ENCODE data around the gene ZNF93. TPM values are rescaled to one million over a fixed set of nuclear protein-coding genes. Genes with fewer than 3 reads are reported as not detected.
"Not testable (repeated sequence)": the region's sequence is repeated elsewhere in the genome, so short reads cannot be mapped to it uniquely, and the experiment has no call there.

The ZNF93 gene
- total RNA-seq: 15.0 TPM

- H3K27me3 ChIP-seq (ENCODE audit: insufficient read depth, low read length): no peaks in the 10 kb centered on the region
- peaks cover 21% of the 10 kb centered on the region for H3K9me3 ChIP-seq (ENCODE audit: low read depth, low read length)
- peaks cover 16% of the 10 kb centered on the region for H3K4me1 ChIP-seq (ENCODE audit: insufficient read depth, low read length)
- peak within 1 kb of the TSS; percentile 84 for H3K4me3 ChIP-seq (ENCODE audit: low read length)
These were observed at the start of gene ZNF93 for GRCh38 chr19:19900729-19901444. TSS of gene ZNF93 (plus strand) at chr19:19900946. CDS start at chr19:19901089, 143 bp downstream.

DNA sequence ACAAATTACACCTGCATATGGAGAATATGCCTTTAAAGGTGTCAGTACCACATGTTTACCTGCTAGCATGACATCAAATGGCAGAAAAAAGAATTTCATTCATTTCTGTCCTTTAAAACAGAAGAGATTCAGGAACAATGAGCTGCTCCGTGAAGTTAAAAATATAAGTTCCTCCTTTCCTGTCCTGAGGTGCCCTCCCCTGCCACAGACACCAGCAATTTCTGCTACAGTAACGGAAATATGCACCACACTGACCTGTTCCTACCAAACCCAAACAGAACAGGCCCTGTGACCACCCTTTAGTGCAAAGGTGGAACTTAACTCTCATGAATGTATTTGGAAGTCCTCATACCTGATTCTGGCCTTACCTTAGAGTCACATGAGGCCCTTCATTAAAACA is 49.0 kb upstream of the ZNF93 start:
- H3K9me3 ChIP-seq (ENCODE audit: low read depth, low read length); H3K4me3 ChIP-seq (ENCODE audit: low read length); H3K27me3 ChIP-seq (ENCODE audit: insufficient read depth, low read length); H3K4me1 ChIP-seq (ENCODE audit: insufficient read depth, low read length): not testable (repeated sequence)

DNA sequence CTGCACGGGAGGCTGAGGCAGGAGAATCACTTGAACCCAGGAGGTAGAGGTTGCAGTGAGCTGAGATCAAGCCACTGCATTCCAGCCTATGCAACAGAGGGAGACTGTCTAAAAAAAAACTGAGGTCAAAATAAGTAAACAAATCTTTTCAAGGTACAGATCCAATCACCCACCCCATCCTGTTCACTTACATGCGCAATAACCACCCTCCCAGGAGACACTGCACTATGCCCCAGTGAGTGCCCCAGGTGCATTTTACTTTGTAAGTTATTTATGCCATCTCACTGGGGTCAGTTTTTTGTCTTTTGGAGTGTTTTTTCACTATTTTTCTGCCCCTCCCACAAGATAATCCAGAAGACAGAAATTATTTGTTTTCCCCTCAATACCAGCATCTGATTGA is 42.0 kb upstream of the ZNF93 start:
- H3K27me3 ChIP-seq (ENCODE audit: insufficient read depth, low read length): no peaks in the 10 kb centered on the region
- H3K4me3 ChIP-seq (ENCODE audit: low read length): no peak overlapping the region
- H3K4me1 ChIP-seq (ENCODE audit: insufficient read depth, low read length): peaks cover 8% of the 10 kb centered on the region
- H3K9me3 ChIP-seq (ENCODE audit: low read depth, low read length): no peaks in the 10 kb centered on the region

DNA sequence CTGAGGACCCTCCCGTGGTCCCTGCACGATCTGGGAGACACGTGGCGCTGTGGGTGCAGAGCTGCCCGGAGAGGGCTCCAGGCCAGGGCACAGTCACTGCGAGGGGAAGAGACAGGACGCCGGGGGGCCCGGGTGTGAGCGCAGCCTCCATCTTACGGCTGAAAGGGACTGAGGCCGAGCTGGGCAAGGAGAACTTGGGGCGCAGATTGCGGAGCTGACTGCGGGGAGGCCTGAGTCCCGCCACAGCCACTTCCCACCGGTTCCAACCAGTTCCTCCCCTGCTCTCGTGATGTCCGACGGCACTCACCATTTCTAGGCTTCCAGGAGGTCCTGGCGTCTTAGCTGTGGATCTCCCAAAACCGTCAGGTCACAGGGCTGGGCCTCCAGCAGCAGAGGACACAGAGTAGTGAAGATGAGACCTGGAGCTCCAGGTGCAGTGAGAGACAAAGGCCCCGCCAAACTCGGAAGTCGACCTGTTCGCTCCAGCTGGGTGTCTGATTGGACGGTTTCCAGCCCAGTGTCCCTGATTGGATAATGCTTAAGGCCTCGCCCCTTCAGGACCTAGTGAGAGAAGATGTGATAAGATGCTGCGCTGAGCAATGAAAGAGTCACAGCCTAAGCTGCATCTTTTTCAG is 39.9 kb upstream of the ZNF93 start:
- H3K4me3 ChIP-seq (ENCODE audit: low read length): peak overlapping the region; percentile 31
- peaks cover 8% of the 10 kb centered on the region for H3K4me1 ChIP-seq (ENCODE audit: insufficient read depth, low read length)
- H3K27me3 ChIP-seq (ENCODE audit: insufficient read depth, low read length): no peaks in the 10 kb centered on the region
- H3K9me3 ChIP-seq (ENCODE audit: low read depth, low read length): no peaks in the 10 kb centered on the region

GRCh38 chr19:19865750-19866610 is 34.8 kb upstream of the ZNF93 start, which contains the start of gene ZNF253:
TSS of gene ZNF253 (plus strand) at chr19:19865882. CDS start at chr19:19865997, 115 bp downstream.
- Histone ChIP-seq H3K4me3 (ENCODE audit: low read length) (peak within 1 kb of the TSS; percentile 81), H3K4me1 (ENCODE audit: insufficient read depth, low read length) (peaks cover 17% of the 10 kb centered on the region), H3K9me3 (ENCODE audit: low read depth, low read length) (no peaks in the 10 kb centered on the region), H3K27me3 (ENCODE audit: insufficient read depth, low read length) (no peaks in the 10 kb centered on the region)

DNA sequence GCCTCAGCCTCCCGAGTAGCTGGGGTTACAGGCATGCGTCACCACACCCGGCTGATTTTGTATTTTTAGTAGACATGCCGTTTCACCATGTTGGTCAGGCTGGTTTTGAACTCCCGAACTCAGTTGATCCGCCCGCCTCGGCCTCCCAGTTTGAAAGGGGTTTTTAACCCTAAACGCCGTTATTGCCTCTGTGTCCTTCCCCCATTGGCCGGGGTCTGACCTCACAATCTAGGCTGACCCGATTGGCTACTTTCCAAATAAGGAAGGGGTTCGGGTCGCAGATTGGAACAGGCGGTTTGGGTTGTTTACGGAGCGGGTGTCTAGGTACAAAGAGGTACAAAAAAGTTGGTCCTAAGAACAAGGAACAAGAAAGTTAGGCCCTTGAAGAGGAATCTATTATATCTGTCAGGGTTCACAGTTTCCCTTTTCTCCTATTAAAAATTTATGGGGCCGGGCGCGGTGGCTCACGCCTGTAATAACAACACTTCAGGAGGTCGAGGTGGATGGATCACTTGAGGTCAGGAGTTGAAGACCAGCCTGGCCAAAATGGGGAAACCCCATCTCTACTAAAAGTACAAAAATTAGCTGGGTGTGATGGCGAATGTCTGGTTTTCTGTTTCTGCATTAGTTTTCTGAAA is 34.0 kb upstream of the ZNF93 start:
- H3K4me3 ChIP-seq (ENCODE audit: low read length): peak overlapping the region; percentile 81
- H3K9me3 ChIP-seq (ENCODE audit: low read depth, low read length): no peaks in the 10 kb centered on the region
- H3K27me3 ChIP-seq (ENCODE audit: insufficient read depth, low read length): no peaks in the 10 kb centered on the region
- peaks cover 20% of the 10 kb centered on the region for H3K4me1 ChIP-seq (ENCODE audit: insufficient read depth, low read length)

DNA sequence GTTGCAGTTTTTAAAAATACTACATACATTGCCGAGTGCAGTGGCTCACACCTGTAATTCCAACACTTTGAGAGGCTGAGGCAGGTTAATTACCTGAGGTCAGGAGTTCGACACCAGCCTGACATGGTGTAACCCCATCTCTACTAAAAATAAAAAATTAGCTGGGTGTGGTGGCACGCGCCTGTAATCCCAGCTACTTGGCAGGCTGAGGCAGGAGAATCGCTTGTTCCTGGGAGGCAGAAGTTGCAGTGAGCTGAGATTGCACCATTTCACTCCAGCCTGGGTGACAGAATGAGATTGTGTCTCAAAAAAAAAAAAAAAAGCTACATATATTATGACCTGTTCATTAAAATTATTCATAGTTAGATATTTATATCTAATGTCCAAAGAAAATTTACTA is 30.7 kb upstream of the ZNF93 start:
- not testable (repeated sequence) for H3K27me3 ChIP-seq (ENCODE audit: insufficient read depth, low read length); H3K4me3 ChIP-seq (ENCODE audit: low read length); H3K9me3 ChIP-seq (ENCODE audit: low read depth, low read length)
- H3K4me1 ChIP-seq (ENCODE audit: insufficient read depth, low read length): peaks cover 20% of the 10 kb centered on the region

DNA sequence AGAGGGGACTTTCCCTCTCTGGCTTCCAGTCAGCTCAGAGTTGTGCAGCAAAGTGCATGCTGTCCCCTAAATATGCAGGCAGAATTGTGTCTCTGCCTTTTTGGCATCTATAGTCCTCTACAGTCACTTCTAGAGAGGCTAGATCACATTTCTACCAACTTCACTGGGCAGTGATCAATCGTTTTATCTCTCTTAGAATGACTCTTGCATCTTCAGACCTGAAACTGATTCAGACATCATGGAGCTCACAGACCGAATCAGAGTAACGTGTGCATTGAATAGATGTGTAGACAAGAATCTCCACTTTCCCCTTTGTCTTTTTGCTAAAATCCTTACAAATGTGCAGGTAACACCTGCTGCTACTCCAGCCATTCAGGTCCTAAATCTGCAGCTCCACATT is 28.8 kb upstream of the ZNF93 start:
- no peaks in the 10 kb centered on the region for H3K27me3 ChIP-seq (ENCODE audit: insufficient read depth, low read length)
- H3K4me1 ChIP-seq (ENCODE audit: insufficient read depth, low read length): peaks cover 17% of the 10 kb centered on the region
- H3K4me3 ChIP-seq (ENCODE audit: low read length): no peak overlapping the region
- peaks cover 14% of the 10 kb centered on the region for H3K9me3 ChIP-seq (ENCODE audit: low read depth, low read length)

DNA sequence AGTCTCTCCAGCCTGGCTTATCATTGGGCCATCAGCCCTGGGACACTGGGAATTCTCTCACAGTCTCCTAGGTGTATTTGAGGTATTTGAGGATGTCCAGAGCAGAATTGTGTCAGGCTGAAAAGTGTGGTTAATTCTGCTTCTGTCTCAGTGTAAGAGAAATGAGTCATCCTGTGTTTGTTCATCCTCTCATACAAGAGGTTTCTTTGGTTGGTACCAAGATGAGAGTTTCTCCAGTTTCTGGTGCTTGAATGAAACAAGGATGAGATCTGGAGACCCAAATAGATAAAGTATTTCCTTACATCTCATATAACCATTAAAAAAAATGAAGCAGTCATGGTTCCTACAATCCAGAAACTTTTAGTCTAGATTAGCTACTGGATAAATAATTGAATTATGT is 27.4 kb upstream of the ZNF93 start:
- Histone ChIP-seq H3K4me1 (ENCODE audit: insufficient read depth, low read length) (peaks cover 11% of the 10 kb centered on the region), H3K9me3 (ENCODE audit: low read depth, low read length) (peaks cover 14% of the 10 kb centered on the region), H3K4me3 (ENCODE audit: low read length) (no peak overlapping the region), H3K27me3 (ENCODE audit: insufficient read depth, low read length) (no peaks in the 10 kb centered on the region)

DNA sequence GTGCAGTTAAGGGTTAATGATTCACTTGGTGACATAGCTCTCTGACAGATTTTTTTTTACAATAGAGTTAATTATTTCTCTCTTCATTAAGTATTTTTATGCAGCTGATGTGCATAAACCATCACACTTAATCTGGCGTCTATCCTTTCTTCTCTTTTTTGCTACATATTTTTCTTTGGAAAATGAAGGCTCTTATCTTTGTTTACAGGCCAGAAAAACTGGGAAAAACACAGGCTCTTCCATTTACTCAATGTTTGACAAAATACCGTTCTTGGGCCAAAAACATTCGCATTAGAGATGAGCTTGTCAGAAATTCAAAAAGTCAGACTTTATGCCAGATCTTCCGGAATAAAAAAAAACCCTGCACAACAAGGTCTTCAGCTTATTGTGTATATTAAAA is 23.0 kb upstream of the ZNF93 start:
- no peak overlapping the region for H3K4me3 ChIP-seq (ENCODE audit: low read length)

GRCh38 chr19:19884583-19884982 is 16.2 kb upstream of the ZNF93 start:
- no peaks in the 10 kb centered on the region for H3K27me3 ChIP-seq (ENCODE audit: insufficient read depth, low read length)
- no peak overlapping the region for H3K4me3 ChIP-seq (ENCODE audit: low read length)
- no peaks in the 10 kb centered on the region for H3K4me1 ChIP-seq (ENCODE audit: insufficient read depth, low read length)
- peaks cover 28% of the 10 kb centered on the region for H3K9me3 ChIP-seq (ENCODE audit: low read depth, low read length)

More for the DNA sequence above, 23.0 kb upstream of the ZNF93 start:
- Histone ChIP-seq H3K27me3 (ENCODE audit: insufficient read depth, low read length) (no peaks in the 10 kb centered on the region), H3K4me1 (ENCODE audit: insufficient read depth, low read length) (no peaks in the 10 kb centered on the region), H3K9me3 (ENCODE audit: low read depth, low read length) (peaks cover 12% of the 10 kb centered on the region)

- not testable (repeated sequence) for H3K27me3 ChIP-seq (ENCODE audit: insufficient read depth, low read length); H3K4me3 ChIP-seq (ENCODE audit: low read length); H3K4me1 ChIP-seq (ENCODE audit: insufficient read depth, low read length)
- peaks cover 84% of the 10 kb centered on the region for H3K9me3 ChIP-seq (ENCODE audit: low read depth, low read length)
These were observed 8.4 kb upstream of the ZNF93 start for GRCh38 chr19:19892055-19892941.

GRCh38 chr19:19900139-19900728 is 512 bp upstream of the ZNF93 start:
- Histone ChIP-seq H3K4me1 (ENCODE audit: insufficient read depth, low read length) (peaks cover 16% of the 10 kb centered on the region), H3K9me3 (ENCODE audit: low read depth, low read length) (peaks cover 27% of the 10 kb centered on the region), H3K27me3 (ENCODE audit: insufficient read depth, low read length) (no peaks in the 10 kb centered on the region), H3K4me3 (ENCODE audit: low read length) (peak overlapping the region; percentile 84)

DNA sequence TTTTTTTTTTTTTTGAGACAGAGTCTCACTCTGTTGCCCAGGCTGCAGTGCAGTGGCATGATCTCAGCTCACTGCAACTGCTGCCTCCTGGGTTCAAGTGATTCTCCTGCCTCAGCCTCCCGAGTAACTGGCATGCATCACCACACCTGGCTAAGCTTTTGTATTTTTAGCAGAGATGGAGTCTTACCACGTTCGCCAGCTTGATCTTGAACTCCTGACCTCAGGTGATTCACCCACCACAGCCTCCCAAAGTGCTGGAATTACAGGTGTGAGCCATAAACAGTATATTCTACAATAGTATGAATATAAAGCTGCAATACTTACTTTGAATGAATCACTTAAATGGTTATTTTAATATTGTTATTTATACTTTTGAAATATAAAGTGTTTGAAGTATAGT is 6.8 kb downstream of the ZNF93 start:
- not testable (repeated sequence) for H3K4me1 ChIP-seq (ENCODE audit: insufficient read depth, low read length); H3K27me3 ChIP-seq (ENCODE audit: insufficient read depth, low read length); H3K4me3 ChIP-seq (ENCODE audit: low read length)
- peaks cover 13% of the 10 kb centered on the region for H3K9me3 ChIP-seq (ENCODE audit: low read depth, low read length)
